Medulla oblongata (tissue), 1 donor: Measurements from ENCODE around the gene GSTM2.
A peak's percentile ranks its signal among the peaks of the same experiment; 100 is the strongest.
"Not testable (repeated sequence)": the region's sequence is repeated elsewhere in the genome, so short reads cannot be mapped to it uniquely, and the experiment has no call there.

Experiments used
- DNase-seq: peaks from one replicate; pipeline ENCODE4 v3.0.0-alpha.2; 2015; ENCODE audit errors: extremely low spot score

GSTM2 gene

GRCh38 chr1:109644670-109645069 lies 23.2 kb upstream of the GSTM2 start:
- DNase-seq = no peak

- DNase-seq = peak; percentile 65
Measured at GRCh38 chr1:109649491-109649914, 18.4 kb upstream of the GSTM2 start.

GRCh38 chr1:109650609-109651008 lies 17.2 kb upstream of the GSTM2 start:
- DNase-seq = no peak

GRCh38 chr1:109652402-109652801 lies 15.5 kb upstream of the GSTM2 start:
- DNase-seq = no peak

GRCh38 chr1:109653306-109653705 lies 14.6 kb upstream of the GSTM2 start:
- DNase-seq = no peak

- DNase-seq = no peak
Measured at GRCh38 chr1:109654519-109654918, 13.3 kb upstream of the GSTM2 start.

- DNase-seq = peak; percentile 68
Measured at GRCh38 chr1:109655615-109656519, 12.0 kb upstream of the GSTM2 start, which contains the start of gene GSTM4. Gene GSTM4 (plus strand): TSS chr1:109656099. CDS start chr1:109656390, 291 bp downstream.

- DNase-seq = no peak
Measured at GRCh38 chr1:109657395-109657794, 10.5 kb upstream of the GSTM2 start.

GRCh38 chr1:109657970-109658369 lies 9.9 kb upstream of the GSTM2 start:
- no peak for DNase-seq

GRCh38 chr1:109658533-109659042 lies 9.3 kb upstream of the GSTM2 start:
- no peak for DNase-seq

- DNase-seq = no peak
Measured at GRCh38 chr1:109659145-109659544, 8.7 kb upstream of the GSTM2 start.

GRCh38 chr1:109659997-109660690 lies 7.7 kb upstream of the GSTM2 start:
- DNase-seq = peak; percentile 40

GRCh38 chr1:109660691-109661026 lies 7.2 kb upstream of the GSTM2 start:
- peak; percentile 15 for DNase-seq

- peak; percentile 1 for DNase-seq
Measured at GRCh38 chr1:109661391-109661790, 6.5 kb upstream of the GSTM2 start.

GRCh38 chr1:109664671-109665070 lies 3.2 kb upstream of the GSTM2 start:
- DNase-seq = peak; percentile 1

GRCh38 chr1:109668123-109668775 lies 392 bp downstream of the GSTM2 start:
- peak; percentile 2 for DNase-seq

- DNase-seq = peak; percentile 1
Measured at GRCh38 chr1:109669246-109669948, 1.5 kb downstream of the GSTM2 start.

- DNase-seq = not testable (repeated sequence)
Measured at GRCh38 chr1:109669949-109670302, 2.1 kb downstream of the GSTM2 start.

GRCh38 chr1:109671067-109671466 lies 3.2 kb downstream of the GSTM2 start:
- no peak for DNase-seq

GRCh38 chr1:109673861-109674260 lies 6.0 kb downstream of the GSTM2 start:
- DNase-seq = not testable (repeated sequence)

- DNase-seq = not testable (repeated sequence)
Measured at GRCh38 chr1:109676683-109677381, 9.0 kb downstream of the GSTM2 start.
